Vagina (tissue), 2 donors: ENCODE results near the gene ITSN1. TPM values are rescaled to one million over a fixed set of nuclear protein-coding genes. Genes with fewer than 3 reads are reported as not detected.
"Not testable (repeated sequence)": the region's sequence is repeated elsewhere in the genome, so short reads cannot be mapped to it uniquely, and the experiment has no call there.

Source experiments
- DNase-seq, 2 donors: peaks; one replicate each; pipeline ENCODE4 v3.0.0-alpha.2; 2017; ENCODE audit errors: extremely low spot score in 2 of 2
- H3K27ac ChIP-seq: fragments of 200-600 bp; sonication (generic); one replicate; pipeline ENCODE4 v1.5.1; 2019
- H3K27me3 ChIP-seq: fragments of 200-600 bp; sonication (generic); one replicate; pipeline ENCODE4 v1.5.1; 2019
- H3K36me3 ChIP-seq, 2 donors: fragments of 200-600 bp; sonication (generic); one replicate each; pipeline ENCODE4 v1.5.1; 2017 to 2019
- H3K4me1 ChIP-seq: fragments of 200-600 bp; sonication (generic); one replicate; pipeline ENCODE4 v1.5.1; 2019
- H3K4me3 ChIP-seq, 2 donors: fragments of 200-600 bp; sonication (generic); 1 replicate in 1 of 2; 2 replicates in 1 of 2; pipeline ENCODE4 v1.5.1; 2016 to 2019
- H3K9me3 ChIP-seq: fragments of 200-600 bp; sonication (generic); one replicate; pipeline ENCODE4 v1.5.1; 2019
- CTCF ChIP-seq, 3 experiments: fragments of 450-650 bp in 2 of 3; fragments of 200-600 bp in 1 of 3; sonication (generic) in 1 of 3; IDR thresholded peaks; one replicate each; pipeline ENCODE4 v1.5.1; 2017 to 2019; ENCODE audit warnings: antibody characterized with exemption in 3 of 3, mild to moderate bottlenecking in 2 of 3, moderate library complexity in 2 of 3
- POLR2A ChIP-seq, 2 donors: fragments of 450-650 bp; IDR thresholded peaks; one replicate each; pipeline ENCODE4 v1.6.1; 2017; ENCODE audit warnings: antibody characterized with exemption in 2 of 2, mild to moderate bottlenecking in 2 of 2, moderate library complexity in 2 of 2
- POLR2AphosphoS5 ChIP-seq, 2 donors: sonication (generic); formaldehyde crosslinking; IDR thresholded peaks; one replicate each; pipeline ENCODE4 v1.9.0; 2017; ENCODE audit warnings: antibody characterized with exemption in 2 of 2, mild to moderate bottlenecking in 2 of 2, low read depth in 1 of 2; ENCODE audit not compliant: insufficient read depth in 1 of 2
- intact Hi-C: fragments of 100-400 bp; cut with DNase I; formaldehyde crosslinking; loops from one replicate; pipeline ENCODE4 v1.15.1; 2023
- total RNA-seq: library from RNA; depleted of rRNA; stranded (reverse); fragments of >200 nt; gene quantifications from one replicate; pipeline ENCODE4 v1.2.3, GENCODE V29; 2016

ITSN1 gene
- total RNA-seq, 1 donor from 2014 or later: 46.9 TPM

GRCh38 chr21:33857846-33858666 lies 215.8 kb downstream of the ITSN1 start:
- intact Hi-C loops: no loop called here
- TF ChIP-seq POLR2AphosphoS5 (IDR thresholded peaks at IDR 0.05; ENCODE audit: insufficient read depth in 1 of 2, low read depth in 1 of 2) (no peak), POLR2A (IDR thresholded peaks at IDR 0.05) (no peak), CTCF (IDR thresholded peaks at IDR 0.05) (no peak)
- DNase-seq: no peak
- H3K27ac ChIP-seq: no peak overlapping the region
- H3K4me3 ChIP-seq: no peak overlapping the region
- H3K9me3 ChIP-seq: no peaks in the 10 kb centered on the region
- H3K4me1 ChIP-seq: peaks cover 26% of the 10 kb centered on the region
- H3K36me3 ChIP-seq: no peaks in the 10 kb centered on the region
- no peaks in the 10 kb centered on the region for H3K27me3 ChIP-seq

GRCh38 chr21:33858667-33859372 lies 216.5 kb downstream of the ITSN1 start:
- no peak overlapping the region for H3K27ac ChIP-seq
- TF ChIP-seq POLR2AphosphoS5 (IDR thresholded peaks at IDR 0.05; ENCODE audit: insufficient read depth in 1 of 2, low read depth in 1 of 2): no peak
- H3K9me3 ChIP-seq: no peaks in the 10 kb centered on the region
- H3K4me1 ChIP-seq: peaks cover 26% of the 10 kb centered on the region
- H3K4me3 ChIP-seq: no peak overlapping the region
- H3K36me3 ChIP-seq: no peaks in the 10 kb centered on the region
- DNase-seq: no peak
- H3K27me3 ChIP-seq: no peaks in the 10 kb centered on the region
- intact Hi-C loops: no loop called here

GRCh38 chr21:33859373-33860102 lies 217.2 kb downstream of the ITSN1 start:
- Histone ChIP-seq H3K4me1 (peaks cover 19% of the 10 kb centered on the region), H3K9me3 (no peaks in the 10 kb centered on the region), H3K27me3 (no peaks in the 10 kb centered on the region), H3K36me3 (no peaks in the 10 kb centered on the region), H3K4me3 (no peak overlapping the region), H3K27ac (no peak overlapping the region)
- intact Hi-C loops: no loop called here
- DNase-seq: no peak
- TF ChIP-seq POLR2AphosphoS5 (IDR thresholded peaks at IDR 0.05; ENCODE audit: insufficient read depth in 1 of 2, low read depth in 1 of 2): no peak
- no peak for TF ChIP-seq CTCF (IDR thresholded peaks at IDR 0.05)
- no peak for TF ChIP-seq POLR2A (IDR thresholded peaks at IDR 0.05)

- Histone ChIP-seq H3K36me3 (no peaks in the 10 kb centered on the region), H3K27ac (no peak overlapping the region), H3K4me1 (peaks cover 11% of the 10 kb centered on the region), H3K4me3 (no peak overlapping the region), H3K27me3 (no peaks in the 10 kb centered on the region), H3K9me3 (no peaks in the 10 kb centered on the region)
- intact Hi-C loops: no loop called here
- TF ChIP-seq CTCF (IDR thresholded peaks at IDR 0.05) (no peak), POLR2A (IDR thresholded peaks at IDR 0.05) (no peak), POLR2AphosphoS5 (IDR thresholded peaks at IDR 0.05; ENCODE audit: insufficient read depth in 1 of 2, low read depth in 1 of 2) (no peak)
- DNase-seq: no peak
Measured at GRCh38 chr21:33860332-33860879, 218.1 kb downstream of the ITSN1 start.

- TF ChIP-seq POLR2A (IDR thresholded peaks at IDR 0.05) (no peak), CTCF (IDR thresholded peaks at IDR 0.05) (no peak), POLR2AphosphoS5 (IDR thresholded peaks at IDR 0.05; ENCODE audit: insufficient read depth in 1 of 2, low read depth in 1 of 2) (no peak)
- intact Hi-C loops: no loop called here
- Histone ChIP-seq H3K9me3 (no peaks in the 10 kb centered on the region), H3K27ac (no peak overlapping the region), H3K36me3 (no peaks in the 10 kb centered on the region), H3K4me1 (peaks cover 11% of the 10 kb centered on the region), H3K4me3 (no peak overlapping the region), H3K27me3 (no peaks in the 10 kb centered on the region)
- no peak for DNase-seq
Measured at GRCh38 chr21:33861125-33861524, 218.8 kb downstream of the ITSN1 start.

GRCh38 chr21:33863191-33863590 lies 220.9 kb downstream of the ITSN1 start:
- H3K27me3 ChIP-seq, H3K9me3 ChIP-seq, intact Hi-C loops, DNase-seq, H3K4me3 ChIP-seq, H3K36me3 ChIP-seq, H3K27ac ChIP-seq: not testable (repeated sequence)
- H3K4me1 ChIP-seq: peaks cover 11% of the 10 kb centered on the region
